T-cell (primary cell): Measurements from ENCODE around the gene PDCD11. TPM values are rescaled to one million over a fixed set of nuclear protein-coding genes. Genes with fewer than 3 reads are reported as not detected.
"Not testable (repeated sequence)": the region's sequence is repeated elsewhere in the genome, so short reads cannot be mapped to it uniquely, and the experiment has no call there.

ENCODE experiments used
- ATAC-seq, 4 experiments: fragments of 200-7000 bp in 3 of 4; fragments of 150-1000 bp in 1 of 4; cut with Tn5 transposase; replicated peaks in 1 of 4; 1 replicate in 3 of 4; 2 replicates in 1 of 4; pipeline ENCODE4 v1.10.0; 2021; ENCODE audit warnings: moderate library complexity in 3 of 4, mild to moderate bottlenecking in 2 of 4, moderate number of reproducible peaks in 1 of 4
- CTCF ChIA-PET, 2 donors: fragments of 300-600 bp; sonication (Branson Sonifier 250); formaldehyde crosslinking; loops; one replicate each; lab custom pipeline; 2022; ENCODE audit warnings: antibody characterized with exemption in 2 of 2; lab: Charles Lee
- POLR2A ChIA-PET, 2 donors: fragments of 300-600 bp; sonication (Branson Sonifier 250); formaldehyde crosslinking; loops; one replicate each; lab custom pipeline; 2022; ENCODE audit warnings: antibody characterized with exemption in 2 of 2; lab: Charles Lee
- DNase-seq, 35 experiments: peaks; one replicate each; pipeline versions ENCODE4 v3.0.0 to v3.0.0-alpha.2; 2013 to 2023
- H3K27ac ChIP-seq: one replicate; pipeline ENCODE4 v1.5.1; 2013; ENCODE audit warnings: low read length
- H3K27me3 ChIP-seq, 2 experiments: replicated peaks in 1 of 2; 1 replicate in 1 of 2; 2 replicates in 1 of 2; pipeline versions ENCODE4 v1.6.1 to v1.7.0; 2013; ENCODE audit warnings: low read length in 1 of 2, mixed read lengths in 1 of 2; ENCODE audit not compliant: control insufficient read depth in 2 of 2, insufficient read depth in 2 of 2; ENCODE audit errors: extremely low read depth in 1 of 2
- H3K36me3 ChIP-seq, 2 donors: 1 replicate in 1 of 2; 2 replicates in 1 of 2; pipeline versions ENCODE4 v1.6.1 to v1.7.0; 2013; ENCODE audit warnings: low read length in 1 of 2; ENCODE audit not compliant: control insufficient read depth in 2 of 2, insufficient read depth in 1 of 2; ENCODE audit errors: extremely low read depth in 1 of 2
- H3K4me1 ChIP-seq, 2 experiments: 1 replicate in 1 of 2; 2 replicates in 1 of 2; pipeline versions ENCODE4 v1.6.1 to v1.7.0; 2013; ENCODE audit warnings: low read length in 2 of 2, mixed read lengths in 1 of 2; ENCODE audit not compliant: insufficient read depth in 2 of 2, control insufficient read depth in 1 of 2; ENCODE audit errors: extremely low read depth in 1 of 2
- H3K4me3 ChIP-seq, 2 donors: 1 replicate in 1 of 2; 2 replicates in 1 of 2; pipeline versions ENCODE4 v1.5.1 to v1.7.0; 2013; ENCODE audit warnings: mild to moderate bottlenecking in 2 of 2, low read length in 1 of 2, moderate library complexity in 1 of 2; ENCODE audit not compliant: control insufficient read depth in 1 of 2; ENCODE audit errors: extremely low read depth in 1 of 2
- H3K9me3 ChIP-seq: 2 replicates; pipeline ENCODE4 v1.7.0; 2013
- H3K27ac Mint-ChIP-seq, 2 donors: one replicate each; pipeline ENCODE4 v1.8.0; 2020 to 2021; ENCODE audit warnings: mild to moderate bottlenecking in 2 of 2, mixed read lengths in 2 of 2
- H3K27me3 Mint-ChIP-seq, 2 donors: one replicate each; pipeline ENCODE4 v1.8.0; 2021 to 2022; ENCODE audit warnings: mixed read lengths in 2 of 2
- H3K36me3 Mint-ChIP-seq: one replicate; pipeline ENCODE4 v1.8.0; 2021; ENCODE audit warnings: mixed read lengths
- H3K4me1 Mint-ChIP-seq, 3 donors: one replicate each; pipeline ENCODE4 v1.8.0; 2020 to 2022; ENCODE audit warnings: mixed read lengths in 3 of 3, mild to moderate bottlenecking in 1 of 3
- H3K4me3 Mint-ChIP-seq, 3 donors: one replicate each; pipeline ENCODE4 v1.8.0; 2020 to 2022; ENCODE audit warnings: mild to moderate bottlenecking in 3 of 3, mixed read lengths in 3 of 3, moderate library complexity in 3 of 3
- H3K9me3 Mint-ChIP-seq, 3 donors: one replicate each; pipeline ENCODE4 v1.8.0; 2020 to 2022; ENCODE audit warnings: mixed read lengths in 3 of 3
- WGBS: methylation state at CpG from one replicate; pipeline ENCODE4 v1.1.5; 2013; ENCODE audit warnings: missing lambda C conversion rate; ENCODE audit not compliant: insufficient coverage; 5-methylcytosine and 5-hydroxymethylcytosine counted together
- total RNA-seq, 35 experiments: library from RNA in 6 of 35; stranded (reverse) in 6 of 35; fragments of 120-200 nt in 1 of 35; gene quantifications; one replicate each; pipeline versions ENCODE4 v1.2.1 to v1.2.4 and lab custom pipeline; 2013 to 2026

Gene PDCD11
- total RNA-seq, 5 donors from 2014 or later (not counting 1 experiment from before 2014, with no cell fraction given) = 24.0 to 53.3 (median 45.2) TPM

- DNase-seq (no peak), ATAC-seq (no peak)
- Histone ChIP-seq H3K9me3 (no peaks in the 10 kb centered on the region), H3K27me3 (no peaks in the 10 kb centered on the region), H3K27ac (no peak overlapping the region), H3K4me1 (no peaks in the 10 kb centered on the region), H3K4me3 (no peak overlapping the region), H3K36me3 (peaks cover 40 to 83% of the 10 kb centered on the region in 2 donors)
- peaks cover 60% of the 10 kb centered on the region for H3K36me3 Mint-ChIP-seq
- ChIA-PET CTCF (interaction anchor here in 1 of 2 donors (6.9 kb wide), 1 partner anchor 71 kb away, joined by 54 read pairs; no protein-coding TSS in a partner anchor), POLR2A (no interaction called here)
- no peak overlapping the region for H3K4me3 Mint-ChIP-seq
- no peaks in the 10 kb centered on the region for H3K27me3 Mint-ChIP-seq
- H3K9me3 Mint-ChIP-seq = no peaks in the 10 kb centered on the region
- WGBS = no CpG with 5 or more reads among the region's 2 CpGs
- H3K4me1 Mint-ChIP-seq = no peaks in the 10 kb centered on the region
- no peak overlapping the region for H3K27ac Mint-ChIP-seq
These were observed 17.1 kb downstream of the PDCD11 start for GRCh38 chr10:103413564-103413963.

GRCh38 chr10:103415581-103415980 lies 19.2 kb downstream of the PDCD11 start:
- CTCF ChIA-PET = interaction anchor here (0.8 to 6.9 kb wide), 6 partner anchors 20 to 73 kb away, joined by 3 to 54 read pairs (median 4); partner anchors contain the start of gene ATP5MK (in 1 of the 2)
- no peak overlapping the region for H3K27ac ChIP-seq
- H3K4me3 ChIP-seq = no peak overlapping the region
- ATAC-seq = no peak
- H3K9me3 ChIP-seq = no peaks in the 10 kb centered on the region
- H3K27me3 ChIP-seq = no peaks in the 10 kb centered on the region
- no peak for DNase-seq
- Mint-ChIP-seq H3K4me1 (no peaks in the 10 kb centered on the region), H3K27me3 (no peaks in the 10 kb centered on the region), H3K27ac (no peak overlapping the region), H3K36me3 (peaks cover 63% of the 10 kb centered on the region), H3K9me3 (no peaks in the 10 kb centered on the region), H3K4me3 (no peak overlapping the region)
- WGBS = 95% methylated on average over 5 of the region's 8 CpGs
- H3K36me3 ChIP-seq = peaks cover 43 to 88% of the 10 kb centered on the region in 2 donors
- H3K4me1 ChIP-seq = no peaks in the 10 kb centered on the region
- POLR2A ChIA-PET = no interaction called here

- H3K4me3 ChIP-seq = no peak overlapping the region
- Mint-ChIP-seq H3K27ac (no peak overlapping the region), H3K4me3 (no peak overlapping the region), H3K27me3 (no peaks in the 10 kb centered on the region), H3K9me3 (no peaks in the 10 kb centered on the region), H3K36me3 (peaks cover 67% of the 10 kb centered on the region), H3K4me1 (no peaks in the 10 kb centered on the region)
- POLR2A ChIA-PET = interaction anchor here in 1 of 2 donors (0.6 kb wide), 1 partner anchor 464 kb away, joined by 6 read pairs; no protein-coding TSS in a partner anchor
- H3K36me3 ChIP-seq = peaks cover 43 to 87% of the 10 kb centered on the region in 2 donors
- no peaks in the 10 kb centered on the region for H3K4me1 ChIP-seq
- WGBS = 87% methylated on average over 4 of the region's 8 CpGs
- no peak overlapping the region for H3K27ac ChIP-seq
- peak in 1 of 4 experiments; percentile 46 for ATAC-seq
- no peaks in the 10 kb centered on the region for H3K27me3 ChIP-seq
- DNase-seq = peak; percentile 18 to 83 (median 53)
- no peaks in the 10 kb centered on the region for H3K9me3 ChIP-seq
- CTCF ChIA-PET = interaction anchor here (0.6 to 6.9 kb wide), 15 partner anchors 9 to 226 kb away, joined by 3 to 54 read pairs (median 4); no protein-coding TSS in a partner anchor
These were observed 20.2 kb downstream of the PDCD11 start for GRCh38 chr10:103416436-103417147.

GRCh38 chr10:103417148-103417469 lies 20.7 kb downstream of the PDCD11 start:
- not testable (repeated sequence) for H3K4me3 Mint-ChIP-seq, H3K9me3 ChIP-seq, H3K27me3 ChIP-seq, H3K27ac ChIP-seq, H3K27me3 Mint-ChIP-seq, ATAC-seq, H3K4me1 Mint-ChIP-seq, DNase-seq, H3K4me1 ChIP-seq, H3K4me3 ChIP-seq, H3K9me3 Mint-ChIP-seq, H3K27ac Mint-ChIP-seq
- ChIA-PET POLR2A (interaction anchor here in 1 of 2 donors (0.6 kb wide), 1 partner anchor 464 kb away, joined by 6 read pairs; no protein-coding TSS in a partner anchor), CTCF (interaction anchor here (0.6 to 6.9 kb wide), 11 partner anchors 10 to 74 kb away, joined by 3 to 54 read pairs (median 4); no protein-coding TSS in a partner anchor)
- no CpG with 5 or more reads among the region's 5 CpGs for WGBS
- H3K36me3 ChIP-seq = peaks cover 43 to 86% of the 10 kb centered on the region in 2 donors
- peaks cover 68% of the 10 kb centered on the region for H3K36me3 Mint-ChIP-seq

GRCh38 chr10:103417601-103418000 lies 21.2 kb downstream of the PDCD11 start:
- Mint-ChIP-seq H3K27me3 (no peaks in the 10 kb centered on the region), H3K27ac (no peak overlapping the region), H3K4me3 (no peak overlapping the region), H3K9me3 (no peaks in the 10 kb centered on the region), H3K4me1 (no peaks in the 10 kb centered on the region), H3K36me3 (peaks cover 73% of the 10 kb centered on the region)
- CTCF ChIA-PET = interaction anchor here (0.6 to 6.9 kb wide), 10 partner anchors 32 to 575 kb away, joined by 3 to 54 read pairs (median 4); no protein-coding TSS in a partner anchor
- H3K27ac ChIP-seq = no peak overlapping the region
- POLR2A ChIA-PET = interaction anchor here in 1 of 2 donors (0.6 kb wide), 1 partner anchor 465 kb away, joined by 6 read pairs; no protein-coding TSS in a partner anchor
- ATAC-seq (no peak), DNase-seq (no peak)
- no peaks in the 10 kb centered on the region for H3K9me3 ChIP-seq
- no peaks in the 10 kb centered on the region for H3K27me3 ChIP-seq
- H3K4me1 ChIP-seq = no peaks in the 10 kb centered on the region
- no peak overlapping the region for H3K4me3 ChIP-seq
- 81% methylated on average over 4 of the region's 5 CpGs for WGBS
- peaks cover 44 to 87% of the 10 kb centered on the region in 2 donors for H3K36me3 ChIP-seq

GRCh38 chr10:103419101-103419500 lies 22.7 kb downstream of the PDCD11 start:
- DNase-seq = no peak
- H3K4me3 Mint-ChIP-seq = no peak overlapping the region
- no peak overlapping the region for H3K27ac Mint-ChIP-seq
- 94% methylated on average over 2 of the region's 4 CpGs for WGBS
- H3K36me3 ChIP-seq = peaks cover 34 to 84% of the 10 kb centered on the region in 2 donors
- ChIA-PET POLR2A (interaction anchor here in 1 of 2 donors (0.6 kb wide), 1 partner anchor 66 kb away, joined by 3 read pairs; no protein-coding TSS in a partner anchor), CTCF (interaction anchor here (0.6 to 6.9 kb wide), 3 partner anchors 60 to 66 kb away, joined by 3 to 54 read pairs (median 5); no protein-coding TSS in a partner anchor)
- no peaks in the 10 kb centered on the region for H3K9me3 ChIP-seq
- no peaks in the 10 kb centered on the region for H3K4me1 ChIP-seq
- H3K36me3 Mint-ChIP-seq = peaks cover 78% of the 10 kb centered on the region
- H3K9me3 Mint-ChIP-seq = no peaks in the 10 kb centered on the region
- no peaks in the 10 kb centered on the region for H3K27me3 ChIP-seq
- H3K27ac ChIP-seq = no peak overlapping the region
- H3K4me1 Mint-ChIP-seq = no peaks in the 10 kb centered on the region
- no peak overlapping the region for H3K4me3 ChIP-seq
- ATAC-seq = no peak
- no peaks in the 10 kb centered on the region for H3K27me3 Mint-ChIP-seq
